ENCODE measurements around the gene POLA2.
"Not testable (repeated sequence)": the region's sequence is repeated elsewhere in the genome, so short reads cannot be mapped to it uniquely, and the experiment has no call there.

- TF ChIP-seq, protein P1, sequence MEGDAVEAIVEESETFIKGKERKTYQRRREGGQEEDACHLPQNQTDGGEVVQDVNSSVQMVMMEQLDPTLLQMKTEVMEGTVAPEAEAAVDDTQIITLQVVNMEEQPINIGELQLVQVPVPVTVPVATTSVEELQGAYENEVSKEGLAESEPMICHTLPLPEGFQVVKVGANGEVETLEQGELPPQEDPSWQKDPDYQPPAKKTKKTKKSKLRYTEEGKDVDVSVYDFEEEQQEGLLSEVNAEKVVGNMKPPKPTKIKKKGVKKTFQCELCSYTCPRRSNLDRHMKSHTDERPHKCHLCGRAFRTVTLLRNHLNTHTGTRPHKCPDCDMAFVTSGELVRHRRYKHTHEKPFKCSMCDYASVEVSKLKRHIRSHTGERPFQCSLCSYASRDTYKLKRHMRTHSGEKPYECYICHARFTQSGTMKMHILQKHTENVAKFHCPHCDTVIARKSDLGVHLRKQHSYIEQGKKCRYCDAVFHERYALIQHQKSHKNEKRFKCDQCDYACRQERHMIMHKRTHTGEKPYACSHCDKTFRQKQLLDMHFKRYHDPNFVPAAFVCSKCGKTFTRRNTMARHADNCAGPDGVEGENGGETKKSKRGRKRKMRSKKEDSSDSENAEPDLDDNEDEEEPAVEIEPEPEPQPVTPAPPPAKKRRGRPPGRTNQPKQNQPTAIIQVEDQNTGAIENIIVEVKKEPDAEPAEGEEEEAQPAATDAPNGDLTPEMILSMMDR (IDR thresholded peaks at IDR 0.05) = not testable (repeated sequence)
- not testable (repeated sequence) for TF ChIP-seq POLR2A (IDR thresholded peaks at IDR 0.05)
Observed at GRCh38 chr11:65264747-65265146, 3.0 kb downstream of the POLA2 start.

All from esophagus squamous epithelium (tissue), 4 donors.